HG03045 (cell line): ENCODE measurements around the gene CTAG1B.
"Not testable (repeated sequence)": the region's sequence is repeated elsewhere in the genome, so short reads cannot be mapped to it uniquely, and the experiment has no call there.

Source experiments
- ATAC-seq: cut with Tn5 transposase; IDR thresholded peaks from one replicate; pipeline ENCODE4 v1.9.1; 2021; ENCODE audit warnings: mild to moderate bottlenecking, moderate library complexity; ENCODE audit not compliant: unreplicated experiment

CTAG1B gene

DNA sequence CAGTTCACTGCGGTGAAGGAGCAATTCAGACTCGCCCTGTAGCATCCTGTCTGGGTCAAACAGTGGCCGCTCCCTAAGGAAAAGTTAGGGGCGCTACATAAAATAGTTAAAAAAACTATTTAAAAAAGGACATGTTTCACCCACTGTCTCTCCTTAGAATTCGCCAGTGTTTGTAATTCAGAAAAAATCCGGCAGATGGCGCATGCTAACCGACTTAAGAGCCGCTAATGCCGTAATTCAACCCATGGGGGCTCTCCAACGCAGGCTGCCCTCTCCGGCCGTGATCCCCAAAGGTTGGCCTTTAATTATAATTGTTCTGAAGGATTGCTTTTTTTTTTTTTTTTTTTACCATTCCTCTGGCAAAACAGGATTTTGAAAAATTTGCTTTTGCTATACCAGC is 28.7 kb downstream of the CTAG1B start:
- ATAC-seq, result not testable (repeated sequence)

- not testable (repeated sequence) for ATAC-seq
Observed at GRCh38 chrX:154584585-154585183, 34.4 kb downstream of the CTAG1B start, which contains the start of gene CTAG1A. CTAG1A (plus strand) TSS chrX:154585133; CDS start chrX:154585207, 74 bp downstream.

- not testable (repeated sequence) for ATAC-seq
Observed at GRCh38 chrX:154582994-154583393, 36.1 kb downstream of the CTAG1B start.

DNA sequence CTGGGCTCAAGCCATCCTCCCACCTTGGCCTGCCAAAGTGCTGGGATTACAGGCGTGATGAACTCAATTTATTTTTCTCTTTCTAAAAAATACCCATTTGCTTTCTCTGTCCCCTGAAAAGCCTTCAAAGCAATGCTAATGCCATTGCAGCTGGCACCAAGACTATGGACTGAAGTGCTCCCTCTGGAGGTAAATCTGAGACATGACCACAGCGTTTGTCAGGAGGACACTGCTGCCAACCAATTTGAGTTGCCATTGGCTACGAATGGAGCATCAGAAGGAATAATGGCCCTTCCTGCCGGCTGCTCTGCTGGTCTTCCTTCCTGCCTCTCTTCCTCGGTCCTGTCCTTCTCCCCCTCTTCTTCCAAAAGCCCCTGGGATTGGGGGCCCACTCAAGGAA is 44.0 kb downstream of the CTAG1B start:
- ATAC-seq, result not testable (repeated sequence)

DNA sequence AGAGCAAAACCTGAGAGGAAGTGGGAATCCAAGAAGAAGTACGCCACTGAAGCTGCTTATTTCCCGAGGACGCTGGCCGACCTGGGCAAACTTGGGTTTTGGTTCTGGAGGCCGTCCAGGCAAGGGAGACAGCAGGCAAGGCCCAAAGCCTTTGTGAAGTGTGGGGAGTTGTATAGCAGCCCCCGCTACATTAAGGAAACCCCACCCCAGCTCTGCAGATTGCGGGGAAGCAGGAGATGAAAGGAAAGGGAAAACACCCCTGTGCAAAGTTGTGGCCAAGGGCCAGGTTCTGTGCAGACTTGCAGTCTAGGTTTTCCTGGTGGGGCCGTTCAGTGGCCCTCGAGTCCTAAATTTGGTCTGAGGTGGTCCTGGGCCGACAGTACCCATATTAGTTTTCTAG is 46.0 kb downstream of the CTAG1B start:
- ATAC-seq, result not testable (repeated sequence)

DNA sequence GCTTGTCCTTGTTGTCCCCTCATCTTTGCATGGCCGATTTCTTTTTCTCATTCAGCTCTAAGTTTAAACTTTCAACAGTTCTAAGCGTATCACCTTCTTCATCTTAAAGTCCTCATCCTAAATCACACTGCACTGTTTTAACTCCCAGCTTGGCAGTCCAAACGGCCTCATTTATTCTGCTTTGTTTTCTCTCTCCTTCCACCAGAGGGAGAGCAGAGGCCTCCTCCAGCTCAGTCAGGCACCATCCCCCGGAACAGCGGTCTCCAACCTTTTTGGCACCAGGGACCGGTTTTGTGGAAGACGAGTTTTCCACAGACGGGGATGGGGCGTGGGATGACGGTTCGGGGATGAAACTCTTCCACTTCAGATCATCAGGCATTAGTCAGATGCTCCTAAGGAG is 48.7 kb downstream of the CTAG1B start:
- ATAC-seq, result not testable (repeated sequence)
